Ishikawa (cell line): ENCODE data around the gene GLIS2.

Source experiments
- CEBPB ChIP-seq: IDR thresholded peaks from 2 replicates; pipeline ENCODE4 v1.6.1; 2012
- CREB1 ChIP-seq: IDR thresholded peaks from 2 replicates; pipeline ENCODE4 v1.6.1; 2012; ENCODE audit warnings: low read depth
- EP300 ChIP-seq: IDR thresholded peaks from 2 replicates; pipeline ENCODE4 v1.6.1; 2012; ENCODE audit warnings: borderline replicate concordance
- FOXM1 ChIP-seq: IDR thresholded peaks from 2 replicates; pipeline ENCODE4 v1.6.1; 2012; ENCODE audit warnings: low read depth, borderline replicate concordance
- MAX ChIP-seq: IDR thresholded peaks from 2 replicates; pipeline ENCODE4 v1.6.1; 2012
- NFIC ChIP-seq: IDR thresholded peaks from 2 replicates; pipeline ENCODE4 v1.6.1; 2012
- RAD21 ChIP-seq: IDR thresholded peaks from 2 replicates; pipeline ENCODE4 v1.6.1; 2012; ENCODE audit warnings: low read depth
- REST ChIP-seq: IDR thresholded peaks from 2 replicates; pipeline ENCODE4 v1.6.1; 2012; ENCODE audit warnings: low read depth, mild to moderate bottlenecking
- TAF1 ChIP-seq: IDR thresholded peaks from 2 replicates; pipeline ENCODE4 v1.6.1; 2012; ENCODE audit warnings: low read depth, mild to moderate bottlenecking
- TCF12 ChIP-seq: IDR thresholded peaks from 2 replicates; pipeline ENCODE4 v1.6.1; 2012; ENCODE audit warnings: low read depth
- YY1 ChIP-seq: IDR thresholded peaks from 2 replicates; pipeline ENCODE4 v1.6.1; 2012; ENCODE audit warnings: low read depth

DNA sequence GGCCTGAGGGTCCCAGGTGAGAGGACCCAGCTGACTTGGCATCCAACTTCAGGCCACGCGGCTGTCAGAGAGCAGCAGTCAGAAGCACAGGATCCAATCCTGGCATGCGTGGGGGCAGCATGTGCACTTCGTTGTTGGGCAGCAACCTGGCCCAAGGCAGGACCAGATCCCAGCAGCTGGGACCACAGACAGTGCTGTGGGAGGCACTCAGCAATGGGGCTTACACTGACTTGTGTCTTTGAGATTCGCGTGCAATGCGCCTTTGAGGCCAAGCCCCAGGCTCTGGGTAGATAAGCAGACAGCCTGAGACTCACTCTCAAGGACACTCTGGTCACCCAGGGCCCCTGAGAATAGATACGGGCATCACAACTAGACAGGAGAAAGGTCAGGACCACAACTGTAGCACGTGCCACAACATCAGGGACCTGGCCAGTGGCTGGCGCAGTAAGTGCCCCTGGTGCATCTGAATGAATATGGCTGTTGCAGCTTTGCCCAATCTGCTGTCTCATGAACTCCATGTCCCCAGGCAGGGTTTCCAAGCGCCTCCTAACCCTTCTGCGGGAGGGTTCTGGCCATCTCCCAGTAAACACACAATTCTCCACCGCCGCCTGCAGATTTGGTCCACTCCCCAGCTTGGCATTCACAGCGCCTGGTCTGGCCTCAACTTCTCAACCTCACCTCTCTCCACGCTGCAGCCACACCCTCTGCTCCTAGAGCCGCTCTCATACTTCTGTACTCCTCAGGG lies 32.1 kb downstream of the GLIS2 start:
- TF ChIP-seq TAF1 (no peak), EP300 (no peak), CREB1 (no peak), YY1 (no peak), MAX (no peak), NFIC (no peak), FOXM1 (no peak), REST (no peak), CEBPB (no peak), RAD21 (no peak), TCF12 (no peak)
